ENCODE results near the gene ARSG. TPM values are rescaled to one million over a fixed set of nuclear protein-coding genes. Genes with fewer than 3 reads are reported as not detected.

Gene ARSG
- total and polyA plus RNA-seq, 2 donors (not counting 1 experiment from before 2014, with no cell fraction given): 5.5 to 18.4 TPM

DNA sequence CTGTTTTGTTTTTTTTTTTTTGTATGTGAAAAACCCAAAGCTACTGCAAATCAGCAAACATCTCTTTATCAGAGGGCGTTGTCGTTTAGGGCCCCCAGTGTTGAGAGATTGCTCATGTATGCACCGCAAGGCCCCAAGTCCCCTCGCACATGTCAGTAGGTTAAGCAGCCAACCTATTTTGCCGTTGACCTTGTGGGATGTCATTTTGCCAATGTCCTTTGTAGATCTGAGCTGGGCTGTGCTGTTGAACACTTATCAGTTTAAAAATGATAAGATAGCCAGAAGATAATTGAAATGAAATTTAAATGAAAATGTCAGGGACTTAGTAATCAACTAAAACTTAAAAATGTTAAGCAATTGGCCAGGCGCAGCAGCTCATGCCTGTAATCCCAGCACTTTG lies 26.2 kb downstream of the ARSG start:
- peaks cover 33% of the 10 kb centered on the region for H3K4me1 Mint-ChIP-seq
- no peak overlapping the region for H3K4me3 Mint-ChIP-seq
- Histone ChIP-seq H3K4me3 (ENCODE audit: control extremely low read depth in 1 of 5, extremely low read depth in 1 of 5, insufficient read depth in 1 of 5, low read depth in 2 of 5, low read length in 4 of 5) (no peak overlapping the region), H3K79me2 (ENCODE audit: control insufficient read depth, insufficient read depth, low read length) (no peaks in the 10 kb centered on the region), H2AFZ (ENCODE audit: insufficient read depth, low read depth, low read length, poor library complexity, severe bottlenecking) (no peak overlapping the region), H3K27me3 (replicated peaks in 1 of 4; ENCODE audit: control extremely low read depth in 1 of 4, control insufficient read depth in 3 of 4, insufficient read depth in 4 of 4, low read length in 3 of 4) (peaks cover 0 to 5% (median 2%) of the 10 kb centered on the region in 4 experiments), H3K9ac (ENCODE audit: low read length) (no peak overlapping the region), H3K4me1 (ENCODE audit: control insufficient read depth in 2 of 2, insufficient read depth in 2 of 2, low read length in 2 of 2) (peaks cover 30 to 31% of the 10 kb centered on the region in 2 donors), H4K20me1 (ENCODE audit: control insufficient read depth, insufficient read depth, low read length, poor library complexity, severe bottlenecking) (no peaks in the 10 kb centered on the region), H3K36me3 (replicated peaks in 1 of 2; ENCODE audit: control extremely low read depth in 1 of 2, control insufficient read depth in 1 of 2, extremely low read depth in 1 of 2, insufficient read depth in 2 of 2, low read length in 1 of 2) (no peaks in the 10 kb centered on the region), H3K4me2 (replicated peaks; ENCODE audit: low read depth, low read length, poor library complexity, severe bottlenecking) (no peak overlapping the region), H3K9me3 (ENCODE audit: control extremely low read depth in 1 of 3, control insufficient read depth in 2 of 3, insufficient read depth in 1 of 3, low read length in 2 of 3) (no peaks in the 10 kb centered on the region), H3K27ac (ENCODE audit: low read length in 2 of 2) (no peak overlapping the region)
- peaks cover 14% of the 10 kb centered on the region for H3K27me3 Mint-ChIP-seq
- DNase-seq: no peak
- no peaks in the 10 kb centered on the region for H3K9me3 Mint-ChIP-seq (ENCODE audit: insufficient read depth)
- H3K27ac Mint-ChIP-seq: no peak overlapping the region
- intact Hi-C loops (cut with micrococcal nuclease): no loop called here
- 100% methylated on average over 3 of the region's 6 CpGs for WGBS (ENCODE audit: insufficient coverage)
- no peak for ATAC-seq (ENCODE audit: low read depth)
- TF ChIP-seq EZH2 (IDR thresholded peaks at IDR 0.05; ENCODE audit: borderline replicate concordance, insufficient read depth, low read depth, low read length, poor library complexity, severe bottlenecking): no peak
- TF ChIP-seq, protein P1, sequence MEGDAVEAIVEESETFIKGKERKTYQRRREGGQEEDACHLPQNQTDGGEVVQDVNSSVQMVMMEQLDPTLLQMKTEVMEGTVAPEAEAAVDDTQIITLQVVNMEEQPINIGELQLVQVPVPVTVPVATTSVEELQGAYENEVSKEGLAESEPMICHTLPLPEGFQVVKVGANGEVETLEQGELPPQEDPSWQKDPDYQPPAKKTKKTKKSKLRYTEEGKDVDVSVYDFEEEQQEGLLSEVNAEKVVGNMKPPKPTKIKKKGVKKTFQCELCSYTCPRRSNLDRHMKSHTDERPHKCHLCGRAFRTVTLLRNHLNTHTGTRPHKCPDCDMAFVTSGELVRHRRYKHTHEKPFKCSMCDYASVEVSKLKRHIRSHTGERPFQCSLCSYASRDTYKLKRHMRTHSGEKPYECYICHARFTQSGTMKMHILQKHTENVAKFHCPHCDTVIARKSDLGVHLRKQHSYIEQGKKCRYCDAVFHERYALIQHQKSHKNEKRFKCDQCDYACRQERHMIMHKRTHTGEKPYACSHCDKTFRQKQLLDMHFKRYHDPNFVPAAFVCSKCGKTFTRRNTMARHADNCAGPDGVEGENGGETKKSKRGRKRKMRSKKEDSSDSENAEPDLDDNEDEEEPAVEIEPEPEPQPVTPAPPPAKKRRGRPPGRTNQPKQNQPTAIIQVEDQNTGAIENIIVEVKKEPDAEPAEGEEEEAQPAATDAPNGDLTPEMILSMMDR (IDR thresholded peaks at IDR 0.05): no peak
- ChIA-PET POLR2A (no interaction called here), CTCF (interaction anchor here (0.7 kb wide), 1 partner anchor 81 kb away, joined by 3 read pairs; no protein-coding TSS in a partner anchor)

DNA sequence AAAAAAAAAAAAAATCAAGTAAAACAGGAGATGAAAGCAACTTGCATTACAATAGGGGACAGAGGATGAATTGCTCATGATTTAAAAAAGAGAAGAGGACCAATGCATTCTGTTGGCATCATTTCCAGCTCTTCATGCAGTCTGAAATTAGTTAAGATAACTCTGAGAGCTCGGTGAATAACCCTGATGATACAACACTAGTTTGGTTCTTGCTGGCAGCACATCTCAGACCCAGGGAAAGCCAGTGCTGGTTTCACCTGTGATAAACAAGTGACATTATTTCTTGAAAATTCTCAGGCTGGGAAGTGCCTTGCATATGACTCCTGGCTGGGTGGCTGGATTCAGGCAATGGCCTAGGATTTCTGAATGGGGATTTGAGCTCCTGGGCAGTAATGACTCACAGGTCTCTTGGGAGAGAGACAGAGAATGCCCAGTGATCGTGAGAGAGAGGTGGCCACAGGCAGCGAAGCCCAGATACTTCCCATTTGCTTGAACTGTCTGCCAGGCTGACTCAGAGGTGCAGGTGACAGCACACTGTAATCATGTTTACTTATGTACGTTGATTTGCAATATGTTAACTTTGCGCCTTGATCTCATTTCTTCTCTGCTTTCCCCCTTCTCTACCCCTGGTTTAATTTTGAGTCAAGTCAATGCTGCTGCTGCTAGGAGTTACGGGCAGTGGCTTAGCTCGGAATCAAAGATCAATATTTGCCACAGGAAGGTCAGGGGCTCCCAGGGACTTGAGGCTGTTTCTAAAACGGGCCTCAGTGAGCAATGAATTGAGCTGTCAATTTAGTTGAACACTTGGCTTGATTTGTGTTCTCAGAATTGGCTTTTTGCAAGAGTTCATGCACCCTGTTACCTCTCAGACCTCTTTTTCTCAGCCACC lies 27.1 kb downstream of the ARSG start:
- H3K4me3 ChIP-seq (ENCODE audit: control extremely low read depth in 1 of 5, extremely low read depth in 1 of 5, insufficient read depth in 1 of 5, low read depth in 2 of 5, low read length in 4 of 5): no peak overlapping the region
- no peaks in the 10 kb centered on the region for H3K9me3 ChIP-seq (ENCODE audit: control extremely low read depth in 1 of 3, control insufficient read depth in 2 of 3, insufficient read depth in 1 of 3, low read length in 2 of 3)
- H4K20me1 ChIP-seq (ENCODE audit: control insufficient read depth, insufficient read depth, low read length, poor library complexity, severe bottlenecking): no peaks in the 10 kb centered on the region
- Mint-ChIP-seq H3K4me1 (peaks cover 33% of the 10 kb centered on the region), H3K9me3 (ENCODE audit: insufficient read depth) (no peaks in the 10 kb centered on the region), H3K27ac (no peak overlapping the region), H3K27me3 (peaks cover 14% of the 10 kb centered on the region), H3K4me3 (no peak overlapping the region)
- TF ChIP-seq EZH2 (IDR thresholded peaks at IDR 0.05; ENCODE audit: borderline replicate concordance, insufficient read depth, low read depth, low read length, poor library complexity, severe bottlenecking): no peak
- TF ChIP-seq, protein P1 (IDR thresholded peaks at IDR 0.05): no peak
- no peak overlapping the region for H3K27ac ChIP-seq (ENCODE audit: low read length in 2 of 2)
- intact Hi-C loops (cut with micrococcal nuclease): no loop called here
- H3K27me3 ChIP-seq (replicated peaks in 1 of 4; ENCODE audit: control extremely low read depth in 1 of 4, control insufficient read depth in 3 of 4, insufficient read depth in 4 of 4, low read length in 3 of 4): peaks cover 0 to 5% (median 2%) of the 10 kb centered on the region in 4 experiments
- H3K36me3 ChIP-seq (replicated peaks in 1 of 2; ENCODE audit: control extremely low read depth in 1 of 2, control insufficient read depth in 1 of 2, extremely low read depth in 1 of 2, insufficient read depth in 2 of 2, low read length in 1 of 2): no peaks in the 10 kb centered on the region
- H2AFZ ChIP-seq (ENCODE audit: insufficient read depth, low read depth, low read length, poor library complexity, severe bottlenecking): no peak overlapping the region
- WGBS (ENCODE audit: insufficient coverage): 100% methylated on average over 2 of the region's 8 CpGs
- peaks cover 27 to 31% of the 10 kb centered on the region in 2 donors for H3K4me1 ChIP-seq (ENCODE audit: control insufficient read depth in 2 of 2, insufficient read depth in 2 of 2, low read length in 2 of 2)
- H3K4me2 ChIP-seq (replicated peaks; ENCODE audit: low read depth, low read length, poor library complexity, severe bottlenecking): no peak overlapping the region
- no peak overlapping the region for H3K9ac ChIP-seq (ENCODE audit: low read length)
- H3K79me2 ChIP-seq (ENCODE audit: control insufficient read depth, insufficient read depth, low read length): no peaks in the 10 kb centered on the region
- ChIA-PET CTCF (interaction anchor here (0.7 to 1.4 kb wide), 3 partner anchors 80 to 119 kb away, joined by 3 to 4 read pairs (median 3); no protein-coding TSS in a partner anchor), POLR2A (no interaction called here)
- ATAC-seq (ENCODE audit: low read depth): no peak
- no peak for DNase-seq

Measured in B cell (primary cell).